IMR-90 (cell line): ENCODE measurements around the gene TMEM269. TPM values are rescaled to one million over a fixed set of nuclear protein-coding genes. Genes with fewer than 3 reads are reported as not detected.

Experiments
- ATAC-seq: fragments of 200-7000 bp; cut with Tn5 transposase; 2 replicates; pipeline ENCODE4 v1.9.1; 2020; ENCODE audit warnings: low read depth, mild to moderate bottlenecking, moderate library complexity
- BruUV-seq: library from RNA; stranded (reverse); fragments of 400-500 nt; replicated peaks from 2 replicates; lab custom pipeline; 2021; lab: Mats Ljungman, UMichigan
- CTCF ChIA-PET: fragments of 300-600 bp; formaldehyde crosslinking; extraction: SDS; loops from one replicate; lab custom pipeline; 2021; ENCODE audit warnings: antibody characterized with exemption; lab: Yijun Ruan, JAX
- POLR2A ChIA-PET: fragments of 300-600 bp; sonication (Branson Sonifier 250); formaldehyde crosslinking; loops from one replicate; lab custom pipeline; 2022; ENCODE audit warnings: antibody characterized with exemption; ENCODE audit not compliant: unreplicated experiment; lab: Charles Lee
- DNase-seq: peaks from one replicate; pipeline ENCODE4 v3.0.0; 2013
- H2AFZ ChIP-seq: replicated peaks from 2 replicates; pipeline ENCODE3; 2013; ENCODE audit warnings: low read length, mild to moderate bottlenecking; ENCODE audit not compliant: poor library complexity
- H2AK5ac ChIP-seq: 2 replicates; pipeline ENCODE4 v1.6.1; 2013; ENCODE audit warnings: low read depth, low read length, inconsistent platforms
- H2AK9ac ChIP-seq: replicated peaks from 2 replicates; pipeline ENCODE3; 2013; ENCODE audit warnings: mild to moderate bottlenecking, low read depth, low read length, moderate library complexity; ENCODE audit not compliant: poor library complexity
- H2BK120ac ChIP-seq: 2 replicates; pipeline ENCODE4 v1.6.1; 2013; ENCODE audit warnings: low read depth, low read length, inconsistent platforms
- H2BK15ac ChIP-seq: 3 replicates; pipeline ENCODE4 v1.6.1; 2013; ENCODE audit warnings: low read depth, low read length, inconsistent platforms
- H2BK20ac ChIP-seq: 2 replicates; pipeline ENCODE4 v1.6.1; 2013; ENCODE audit warnings: low read depth, mild to moderate bottlenecking, inconsistent platforms, low read length, moderate library complexity
- H2BK5ac ChIP-seq: 2 replicates; pipeline ENCODE4 v1.6.1; 2013; ENCODE audit warnings: mild to moderate bottlenecking, low read depth, low read length, inconsistent platforms; ENCODE audit not compliant: poor library complexity, severe bottlenecking
- H3K14ac ChIP-seq: replicated peaks from 2 replicates; pipeline ENCODE4 v1.6.1; 2013; ENCODE audit warnings: low read depth, low read length, inconsistent platforms
- H3K18ac ChIP-seq: 2 replicates; pipeline ENCODE4 v1.6.1; 2013; ENCODE audit warnings: low read depth, low read length, control low read depth
- H3K23ac ChIP-seq: 2 replicates; pipeline ENCODE4 v1.6.1; 2013; ENCODE audit warnings: low read depth, low read length, inconsistent platforms
- H3K27ac ChIP-seq: 2 replicates; pipeline ENCODE4 v1.5.1; 2013; ENCODE audit warnings: mild to moderate bottlenecking, control low read depth, low read length; ENCODE audit not compliant: insufficient read depth
- H3K27me3 ChIP-seq: 2 replicates; pipeline ENCODE4 v1.6.1; 2013; ENCODE audit warnings: low read length; ENCODE audit not compliant: control insufficient read depth, insufficient read depth
- H3K36me3 ChIP-seq: 2 replicates; pipeline ENCODE4 v1.6.1; 2013; ENCODE audit warnings: low read length, mixed read lengths; ENCODE audit not compliant: control insufficient read depth, insufficient read depth
- H3K4ac ChIP-seq: 2 replicates; pipeline ENCODE4 v1.6.1; 2013; ENCODE audit warnings: low read depth, low read length, inconsistent platforms
- H3K4me1 ChIP-seq: 2 replicates; pipeline ENCODE4 v1.6.1; 2013; ENCODE audit warnings: low read length, mixed read lengths; ENCODE audit not compliant: control insufficient read depth, insufficient read depth
- H3K4me2 ChIP-seq: 2 replicates; pipeline ENCODE4 v1.6.1; 2013; ENCODE audit warnings: low read depth, mild to moderate bottlenecking, control low read depth, low read length, moderate library complexity
- H3K4me3 ChIP-seq: 2 replicates; pipeline ENCODE4 v1.5.1; 2013; ENCODE audit warnings: low read depth, mild to moderate bottlenecking, control low read depth, low read length, moderate library complexity; ENCODE audit not compliant: insufficient read depth
- H3K56ac ChIP-seq: 2 replicates; pipeline ENCODE4 v1.6.1; 2013; ENCODE audit warnings: low read length, inconsistent platforms; ENCODE audit not compliant: insufficient read depth; ENCODE audit errors: extremely low read depth
- H3K79me1 ChIP-seq, 2 experiments: 2 replicates each; pipeline ENCODE4 v1.6.1; 2013; ENCODE audit warnings: low read length in 2 of 2, inconsistent platforms in 1 of 2, low read depth in 1 of 2
- H3K9ac ChIP-seq: 2 replicates; pipeline ENCODE4 v1.6.1; 2013; ENCODE audit warnings: low read depth, low read length, control low read depth
- H3K9me1 ChIP-seq: 2 replicates; pipeline ENCODE4 v1.6.1; 2013; ENCODE audit warnings: low read length, inconsistent platforms; ENCODE audit not compliant: insufficient read depth
- H3K9me3 ChIP-seq: 2 replicates; pipeline ENCODE4 v1.6.1; 2013; ENCODE audit warnings: low read length; ENCODE audit not compliant: control insufficient read depth, insufficient read depth
- H4K20me1 ChIP-seq: 2 replicates; pipeline ENCODE4 v1.6.1; 2013; ENCODE audit warnings: low read length, inconsistent platforms; ENCODE audit not compliant: insufficient read depth
- H4K5ac ChIP-seq: 2 replicates; pipeline ENCODE4 v1.6.1; 2013; ENCODE audit warnings: mild to moderate bottlenecking, low read depth, low read length, control low read depth
- H4K8ac ChIP-seq, 2 experiments: 2 replicates each; pipeline ENCODE4 v1.6.1; 2013; ENCODE audit warnings: low read depth in 2 of 2, low read length in 2 of 2, control low read depth in 1 of 2, inconsistent platforms in 1 of 2
- H4K91ac ChIP-seq: 2 replicates; pipeline ENCODE4 v1.6.1; 2013; ENCODE audit warnings: low read depth, low read length, inconsistent platforms; ENCODE audit not compliant: insufficient read depth
- CEBPB ChIP-seq: IDR thresholded peaks from 2 replicates; pipeline ENCODE4 v1.6.1; 2012; ENCODE audit warnings: low read depth, low read length, improper control_type of control experiment
- CHD1 ChIP-seq: IDR thresholded peaks from 2 replicates; pipeline ENCODE4 v1.6.1; 2012; ENCODE audit warnings: low read depth, low read length, improper control_type of control experiment
- FOS ChIP-seq: fragments of 150-350 bp; IDR thresholded peaks from 2 replicates; pipeline ENCODE4 v1.6.1; 2016; ENCODE audit warnings: low read depth, low read length
- MAZ ChIP-seq: IDR thresholded peaks from 2 replicates; pipeline ENCODE4 v1.6.1; 2012; ENCODE audit warnings: low read depth, mild to moderate bottlenecking, low read length, improper control_type of control experiment, moderate library complexity, borderline replicate concordance
- NFE2L2 ChIP-seq: fragments of 150-350 bp; IDR thresholded peaks from 2 replicates; pipeline ENCODE4 v1.6.1; 2016; ENCODE audit warnings: low read depth, mild to moderate bottlenecking, low read length
- RFX5 ChIP-seq: IDR thresholded peaks from 2 replicates; pipeline ENCODE4 v1.8.0; 2012; ENCODE audit warnings: low read depth, mild to moderate bottlenecking, low read length, moderate library complexity
- SMC3 ChIP-seq: fragments of 150-350 bp; IDR thresholded peaks from 2 replicates; pipeline ENCODE4 v1.6.1; 2016; ENCODE audit warnings: low read depth, mild to moderate bottlenecking, antibody characterized with exemption, low read length, moderate library complexity
- WGBS, 2 experiments: methylation state at CpG; one replicate each; pipeline versions ENCODE4 v1.1.5 to v1.1.7; 2013; ENCODE audit warnings: missing lambda C conversion rate in 2 of 2; ENCODE audit not compliant: insufficient read length in 1 of 2; ENCODE audit errors: extremely low coverage in 2 of 2; 5-methylcytosine and 5-hydroxymethylcytosine counted together
- dilution Hi-C: fragments of 300-500 bp; cut with HindIII; formaldehyde crosslinking; loops from one replicate; pipeline ENCODE4 v1.14.3; 2018; ENCODE audit warnings: low sequenced_read_pairs; ENCODE audit not compliant: unreplicated experiment
- in situ Hi-C: fragments of 300-500 bp; cut with MboI; formaldehyde crosslinking; loops from 3 replicates; pipeline ENCODE4 v1.14.3; 2019; ENCODE audit warnings: low sequenced_read_pairs, inconsistent platforms, mixed read lengths
- intact Hi-C: fragments of 100-400 bp; cut with micrococcal nuclease; formaldehyde crosslinking; loops from 2 replicates; pipeline ENCODE4 v1.10.0; 2022
- polyA plus RNA-seq, 3 experiments: library from polyadenylated mRNA; depleted of rRNA; stranded (reverse); fragments of >200 nt; gene quantifications; 2 replicates each; pipeline ENCODE4 v1.2.3, GENCODE V29; 2012; ENCODE audit warnings: low replicate concordance in 1 of 3
- total RNA-seq: library from RNA; depleted of rRNA; stranded (reverse); fragments of >200 nt; gene quantifications from 2 replicates; pipeline ENCODE4 v1.2.3, GENCODE V29; 2012
- TF ChIP-seq, protein P1 (sequence below): fragments of 150-350 bp; IDR thresholded peaks from 2 replicates; pipeline ENCODE4 v1.6.1; 2016; ENCODE audit warnings: low read depth, mild to moderate bottlenecking, low read length, moderate library complexity, borderline replicate concordance
- TF ChIP-seq, protein P2 (sequence below): fragments of 150-350 bp; IDR thresholded peaks from 2 replicates; pipeline ENCODE4 v1.6.1; 2017; ENCODE audit warnings: mild to moderate bottlenecking, antibody characterized with exemption, low read length, low read depth
- TF ChIP-seq, protein P3 (sequence below): conservative IDR thresholded peaks from 2 replicates; pipeline ENCODE4 v1.5.1; 2012; ENCODE audit warnings: mild to moderate bottlenecking, low read depth, low read length, improper control_type of control experiment

Gene TMEM269
- total and polyA plus RNA-seq, 2 of the 4 experiments (the other 2 are of a cell fraction) = not detected

DNA sequence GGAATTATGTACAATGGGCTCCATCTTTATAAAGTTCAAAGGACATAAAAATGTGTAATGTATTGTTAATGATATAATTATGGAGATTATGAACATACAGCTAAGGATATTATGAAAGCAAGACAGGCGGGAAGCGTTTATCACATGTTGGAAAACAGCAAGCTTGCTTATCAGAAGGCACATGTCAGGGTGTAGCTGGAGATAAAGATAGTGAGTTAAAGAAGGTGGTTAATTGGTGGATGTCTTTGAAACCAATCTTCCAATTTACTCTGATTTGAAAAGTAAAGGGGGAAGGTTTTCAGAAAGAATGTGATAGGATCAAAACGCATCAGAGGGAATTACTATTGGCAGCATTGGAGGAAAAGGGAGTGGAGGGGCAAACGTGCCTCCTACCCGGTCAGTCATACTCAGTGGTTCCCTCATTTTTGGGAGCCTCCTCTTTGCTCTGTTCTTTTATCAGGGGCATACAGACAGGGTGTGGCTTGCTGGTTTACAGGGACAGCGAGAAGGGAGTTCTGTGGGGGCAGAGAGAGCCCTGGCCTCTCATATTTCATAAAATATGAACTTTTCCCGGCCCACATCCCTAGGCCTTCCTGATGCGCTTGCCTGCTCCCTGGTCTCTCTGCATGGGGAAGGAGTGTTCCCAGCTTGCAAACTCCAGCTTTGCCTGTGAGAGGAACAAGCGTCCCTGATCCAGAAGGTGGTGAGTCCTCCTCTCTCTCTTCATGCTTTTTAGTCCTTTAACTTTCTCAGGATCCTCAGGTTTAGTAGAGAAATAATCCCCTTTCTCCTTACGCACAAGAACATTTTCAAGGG, 40.5 kb downstream of the TMEM269 start (continued):
- TF ChIP-seq, protein P1, sequence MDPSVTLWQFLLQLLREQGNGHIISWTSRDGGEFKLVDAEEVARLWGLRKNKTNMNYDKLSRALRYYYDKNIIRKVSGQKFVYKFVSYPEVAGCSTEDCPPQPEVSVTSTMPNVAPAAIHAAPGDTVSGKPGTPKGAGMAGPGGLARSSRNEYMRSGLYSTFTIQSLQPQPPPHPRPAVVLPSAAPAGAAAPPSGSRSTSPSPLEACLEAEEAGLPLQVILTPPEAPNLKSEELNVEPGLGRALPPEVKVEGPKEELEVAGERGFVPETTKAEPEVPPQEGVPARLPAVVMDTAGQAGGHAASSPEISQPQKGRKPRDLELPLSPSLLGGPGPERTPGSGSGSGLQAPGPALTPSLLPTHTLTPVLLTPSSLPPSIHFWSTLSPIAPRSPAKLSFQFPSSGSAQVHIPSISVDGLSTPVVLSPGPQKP = no peak

DNA sequence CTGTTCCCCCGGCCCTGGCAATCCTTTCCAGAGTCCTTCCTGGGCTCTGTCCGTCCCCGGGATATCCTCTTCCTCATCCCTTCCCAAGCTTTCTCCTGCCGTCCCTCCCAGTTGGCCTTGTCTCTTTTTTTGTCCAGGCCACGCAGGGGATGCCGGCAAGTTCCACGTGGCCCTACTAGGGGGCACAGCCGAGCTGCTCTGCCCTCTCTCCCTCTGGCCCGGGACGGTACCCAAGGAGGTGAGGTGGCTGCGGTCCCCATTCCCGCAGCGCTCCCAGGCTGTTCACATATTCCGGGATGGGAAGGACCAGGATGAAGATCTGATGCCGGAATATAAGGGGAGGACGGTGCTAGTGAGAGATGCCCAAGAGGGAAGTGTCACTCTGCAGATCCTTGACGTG, 45.8 kb downstream of the TMEM269 start:
- no peak overlapping the region for H2BK5ac ChIP-seq
- no peaks in the 10 kb centered on the region for H4K20me1 ChIP-seq
- no peak overlapping the region for H2BK120ac ChIP-seq
- H4K5ac ChIP-seq = no peak overlapping the region
- no peak overlapping the region for H2BK20ac ChIP-seq
- no peaks in the 10 kb centered on the region for H3K79me1 ChIP-seq
- no peak overlapping the region for H3K4me3 ChIP-seq
- no TSS peak for BruUV-seq
- H3K9me1 ChIP-seq = peaks cover 6% of the 10 kb centered on the region
- POLR2A ChIA-PET = no interaction called here
- H3K36me3 ChIP-seq = peaks cover 12% of the 10 kb centered on the region; the same call in 1 of the 2 replicates
- H3K23ac ChIP-seq = no peak overlapping the region
- intact Hi-C loops = no loop called here
- H2AK5ac ChIP-seq = no peak overlapping the region
- DNase-seq (no peak), ATAC-seq (no peak)
- H3K56ac ChIP-seq = no peak overlapping the region
- H4K8ac ChIP-seq = no peak overlapping the region
- H3K14ac ChIP-seq = no peak overlapping the region
- no peak overlapping the region for H4K91ac ChIP-seq
- dilution Hi-C loops = no loop called here
- no peaks in the 10 kb centered on the region for H3K27me3 ChIP-seq
- no peak overlapping the region for H2BK15ac ChIP-seq
- no peaks in the 10 kb centered on the region for H3K4me1 ChIP-seq
- no peaks in the 10 kb centered on the region for H3K9me3 ChIP-seq
- H2AFZ ChIP-seq = no peak overlapping the region
- no peak overlapping the region for H2AK9ac ChIP-seq
- H3K27ac ChIP-seq = no peak overlapping the region
- no peak overlapping the region for H3K18ac ChIP-seq
- H3K4ac ChIP-seq = no peak overlapping the region
- in situ Hi-C loops = no loop called here
- H3K4me2 ChIP-seq = no peak overlapping the region
- WGBS, 2 experiments = 95% methylated on average over 5 of the region's 17 CpGs; no CpG with 5 or more reads in 1 of the 2 experiments
- TF ChIP-seq SMC3 (no peak), FOS (no peak), RFX5 (no peak), CHD1 (no peak), NFE2L2 (no peak), CEBPB (no peak), MAZ (no peak)
- TF ChIP-seq, protein P1 = no peak
- TF ChIP-seq, protein P2, sequence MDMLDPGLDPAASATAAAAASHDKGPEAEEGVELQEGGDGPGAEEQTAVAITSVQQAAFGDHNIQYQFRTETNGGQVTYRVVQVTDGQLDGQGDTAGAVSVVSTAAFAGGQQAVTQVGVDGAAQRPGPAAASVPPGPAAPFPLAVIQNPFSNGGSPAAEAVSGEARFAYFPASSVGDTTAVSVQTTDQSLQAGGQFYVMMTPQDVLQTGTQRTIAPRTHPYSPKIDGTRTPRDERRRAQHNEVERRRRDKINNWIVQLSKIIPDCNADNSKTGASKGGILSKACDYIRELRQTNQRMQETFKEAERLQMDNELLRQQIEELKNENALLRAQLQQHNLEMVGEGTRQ = no peak
- TF ChIP-seq, protein P3, sequence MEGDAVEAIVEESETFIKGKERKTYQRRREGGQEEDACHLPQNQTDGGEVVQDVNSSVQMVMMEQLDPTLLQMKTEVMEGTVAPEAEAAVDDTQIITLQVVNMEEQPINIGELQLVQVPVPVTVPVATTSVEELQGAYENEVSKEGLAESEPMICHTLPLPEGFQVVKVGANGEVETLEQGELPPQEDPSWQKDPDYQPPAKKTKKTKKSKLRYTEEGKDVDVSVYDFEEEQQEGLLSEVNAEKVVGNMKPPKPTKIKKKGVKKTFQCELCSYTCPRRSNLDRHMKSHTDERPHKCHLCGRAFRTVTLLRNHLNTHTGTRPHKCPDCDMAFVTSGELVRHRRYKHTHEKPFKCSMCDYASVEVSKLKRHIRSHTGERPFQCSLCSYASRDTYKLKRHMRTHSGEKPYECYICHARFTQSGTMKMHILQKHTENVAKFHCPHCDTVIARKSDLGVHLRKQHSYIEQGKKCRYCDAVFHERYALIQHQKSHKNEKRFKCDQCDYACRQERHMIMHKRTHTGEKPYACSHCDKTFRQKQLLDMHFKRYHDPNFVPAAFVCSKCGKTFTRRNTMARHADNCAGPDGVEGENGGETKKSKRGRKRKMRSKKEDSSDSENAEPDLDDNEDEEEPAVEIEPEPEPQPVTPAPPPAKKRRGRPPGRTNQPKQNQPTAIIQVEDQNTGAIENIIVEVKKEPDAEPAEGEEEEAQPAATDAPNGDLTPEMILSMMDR = no peak
- CTCF ChIA-PET = no interaction called here
- no peak overlapping the region for H3K9ac ChIP-seq
